B cell (primary cell): ENCODE results near the gene KLHL36. TPM values are rescaled to one million over a fixed set of nuclear protein-coding genes. Genes with fewer than 3 reads are reported as not detected.

Experiments
- ATAC-seq: fragments of 200-7000 bp; cut with Tn5 transposase; one replicate; pipeline ENCODE4 v1.10.0; 2021; ENCODE audit warnings: low read depth, mild to moderate bottlenecking, moderate number of reproducible peaks, moderate library complexity
- CTCF ChIA-PET: fragments of 350-600 bp; sonication (Branson Sonifier 250); formaldehyde crosslinking; loops from one replicate; lab custom pipeline; 2021; ENCODE audit warnings: antibody characterized with exemption, inconsistent platforms; lab: Charles Lee
- POLR2A ChIA-PET: fragments of 350-600 bp; sonication (Branson Sonifier 250); formaldehyde crosslinking; loops from one replicate; lab custom pipeline; 2021; ENCODE audit warnings: antibody characterized with exemption; lab: Charles Lee
- DNase-seq: peaks from one replicate; pipeline ENCODE4 v3.0.0; 2013
- H2AFZ ChIP-seq: 2 replicates; pipeline ENCODE4 v1.6.1; 2012; ENCODE audit warnings: mild to moderate bottlenecking, low read depth, low read length; ENCODE audit not compliant: insufficient read depth, poor library complexity, severe bottlenecking
- H3K27ac ChIP-seq, 2 donors: 1 replicate in 1 of 2; 2 replicates in 1 of 2; pipeline ENCODE4 v1.5.1; 2012 to 2013; ENCODE audit warnings: low read length in 2 of 2, mild to moderate bottlenecking in 2 of 2, moderate library complexity in 1 of 2
- H3K27me3 ChIP-seq, 4 experiments: fragments of 200-600 bp in 1 of 4; sonication (generic) in 1 of 4; replicated peaks in 1 of 4; 1 replicate in 2 of 4; 2 replicates in 2 of 4; pipeline versions ENCODE4 v1.6.1 to v1.7.0; 2013 to 2016; ENCODE audit warnings: low read length in 3 of 4, mild to moderate bottlenecking in 2 of 4, mixed read lengths in 1 of 4, moderate library complexity in 1 of 4; ENCODE audit not compliant: insufficient read depth in 4 of 4, control insufficient read depth in 3 of 4; ENCODE audit errors: control extremely low read depth in 1 of 4
- H3K36me3 ChIP-seq, 2 experiments: replicated peaks in 1 of 2; 1 replicate in 1 of 2; 2 replicates in 1 of 2; pipeline versions ENCODE4 v1.6.1 to v1.7.1; 2013; ENCODE audit warnings: low read length in 1 of 2; ENCODE audit not compliant: insufficient read depth in 2 of 2, control insufficient read depth in 1 of 2; ENCODE audit errors: control extremely low read depth in 1 of 2, extremely low read depth in 1 of 2
- H3K4me1 ChIP-seq, 2 donors: fragments of 200-600 bp in 1 of 2; sonication (generic) in 1 of 2; 1 replicate in 1 of 2; 2 replicates in 1 of 2; pipeline versions ENCODE4 v1.5.1 to v1.6.1; 2013 to 2017; ENCODE audit warnings: low read length in 2 of 2; ENCODE audit not compliant: control insufficient read depth in 2 of 2, insufficient read depth in 2 of 2
- H3K4me2 ChIP-seq: replicated peaks from 2 replicates; pipeline ENCODE3; 2012; ENCODE audit warnings: mild to moderate bottlenecking, low read depth, low read length; ENCODE audit not compliant: poor library complexity, severe bottlenecking
- H3K4me3 ChIP-seq, 5 experiments: fragments of 200-600 bp in 1 of 5; sonication (generic) in 1 of 5; 1 replicate in 3 of 5; 2 replicates in 2 of 5; pipeline versions ENCODE4 v1.5.1 to v1.7.0; 2011 to 2016; ENCODE audit warnings: low read length in 4 of 5, mild to moderate bottlenecking in 4 of 5, low read depth in 2 of 5, control low read depth in 1 of 5, moderate library complexity in 1 of 5; ENCODE audit not compliant: insufficient read depth in 1 of 5; ENCODE audit errors: control extremely low read depth in 1 of 5, extremely low read depth in 1 of 5
- H3K79me2 ChIP-seq: fragments of 200-600 bp; sonication (generic); one replicate; pipeline ENCODE4 v1.6.0; 2016; ENCODE audit warnings: low read length; ENCODE audit not compliant: control insufficient read depth, insufficient read depth
- H3K9ac ChIP-seq: fragments of 200-600 bp; sonication (generic); 2 replicates; pipeline ENCODE4 v1.6.1; 2017; ENCODE audit warnings: mild to moderate bottlenecking, low read length, moderate library complexity
- H3K9me3 ChIP-seq, 3 donors: one replicate each; pipeline versions ENCODE4 v1.6.1 to v1.7.1; 2013; ENCODE audit warnings: low read length in 2 of 3; ENCODE audit not compliant: control insufficient read depth in 2 of 3, insufficient read depth in 1 of 3; ENCODE audit errors: control extremely low read depth in 1 of 3
- H4K20me1 ChIP-seq: 2 replicates; pipeline ENCODE4 v1.6.0; 2012; ENCODE audit warnings: mild to moderate bottlenecking, low read length; ENCODE audit not compliant: insufficient read depth, control insufficient read depth, poor library complexity, severe bottlenecking
- H3K27ac Mint-ChIP-seq: one replicate; pipeline ENCODE4 v1.8.0; 2021; ENCODE audit warnings: mixed read lengths
- H3K27me3 Mint-ChIP-seq: one replicate; pipeline ENCODE4 v1.8.0; 2021; ENCODE audit warnings: mixed read lengths
- H3K4me1 Mint-ChIP-seq: one replicate; pipeline ENCODE4 v1.8.0; 2021; ENCODE audit warnings: mixed read lengths
- H3K4me3 Mint-ChIP-seq: one replicate; pipeline ENCODE4 v1.8.0; 2021; ENCODE audit warnings: mixed read lengths
- H3K9me3 Mint-ChIP-seq: one replicate; pipeline ENCODE4 v1.8.0; 2022; ENCODE audit warnings: mixed read lengths; ENCODE audit not compliant: insufficient read depth
- CTCF ChIP-seq: fragments of 200-600 bp; IDR thresholded peaks from one replicate; pipeline ENCODE4 v1.8.0; 2022; ENCODE audit warnings: antibody characterized with exemption, mild to moderate bottlenecking
- EZH2 ChIP-seq: IDR thresholded peaks from 2 replicates; pipeline ENCODE4 v1.6.1; 2012; ENCODE audit warnings: borderline replicate concordance, low read depth, mild to moderate bottlenecking, moderate library complexity, low read length; ENCODE audit not compliant: insufficient read depth, poor library complexity, severe bottlenecking
- WGBS: methylation state at CpG from one replicate; pipeline ENCODE4 v1.1.5; 2013; ENCODE audit warnings: missing lambda C conversion rate; ENCODE audit not compliant: insufficient coverage; 5-methylcytosine and 5-hydroxymethylcytosine counted together
- intact Hi-C: fragments of 100-400 bp; cut with micrococcal nuclease; formaldehyde crosslinking; loops from one replicate; pipeline ENCODE4 v1.10.0; 2022
- polyA plus RNA-seq: library from polyadenylated mRNA; depleted of rRNA; stranded (reverse); fragments of >200 nt; gene quantifications from 2 replicates; pipeline ENCODE4 v1.2.3, GENCODE V29; 2012
- total RNA-seq, 2 donors: library from RNA; stranded (reverse); fragments of 120-200 nt in 1 of 2; gene quantifications; 1 replicate in 1 of 2; 2 replicates in 1 of 2; pipeline versions ENCODE4 v1.2.3 to v1.2.4, GENCODE V29; 2013 to 2022

KLHL36 gene
- total and polyA plus RNA-seq, 2 donors (not counting 1 experiment from before 2014, with no cell fraction given): 90.3 to 135 TPM

- no peaks in the 10 kb centered on the region for H3K9me3 Mint-ChIP-seq
- Histone ChIP-seq H2AFZ (no peak overlapping the region), H3K4me2 (no peak overlapping the region), H3K27ac (no peak overlapping the region), H3K9me3 (peaks cover 0 to 3% (median 0%) of the 10 kb centered on the region in 3 donors), H3K79me2 (peaks cover 12% of the 10 kb centered on the region), H4K20me1 (no peaks in the 10 kb centered on the region), H3K9ac (no peak overlapping the region), H3K4me1 (peaks cover 35 to 51% of the 10 kb centered on the region in 2 donors), H3K36me3 (no peaks in the 10 kb centered on the region), H3K4me3 (no peak overlapping the region), H3K27me3 (no peaks in the 10 kb centered on the region)
- peaks cover 49% of the 10 kb centered on the region for H3K4me1 Mint-ChIP-seq
- ChIA-PET POLR2A (interaction anchor here (0.8 to 1.7 kb wide), 2 partner anchors 11 to 63 kb away, joined by 3 to 4 read pairs; partner anchors contain the start of gene KLHL36), CTCF (interaction anchor here (1.0 to 3.8 kb wide), 3 partner anchors 16 to 102 kb away, joined by 3 to 34 read pairs (median 7); no protein-coding TSS in a partner anchor)
- H3K4me3 Mint-ChIP-seq: no peak overlapping the region
- 79% methylated on average over 3 of the region's 4 CpGs for WGBS
- H3K27ac Mint-ChIP-seq: no peak overlapping the region
- ATAC-seq (no peak), DNase-seq (no peak)
- intact Hi-C loops: no loop called here
- no peaks in the 10 kb centered on the region for H3K27me3 Mint-ChIP-seq
- no peak for TF ChIP-seq CTCF
- no peak for TF ChIP-seq EZH2
These were observed 10.6 kb upstream of the KLHL36 start for GRCh38 chr16:84637709-84638108.

- Histone ChIP-seq H3K4me3 (no peak overlapping the region), H3K79me2 (peaks cover 17% of the 10 kb centered on the region), H3K27ac (no peak overlapping the region), H2AFZ (no peak overlapping the region), H3K36me3 (no peaks in the 10 kb centered on the region), H4K20me1 (no peaks in the 10 kb centered on the region), H3K27me3 (no peaks in the 10 kb centered on the region), H3K9ac (no peak overlapping the region), H3K4me1 (peaks cover 41 to 57% of the 10 kb centered on the region in 2 donors), H3K9me3 (peaks cover 0 to 3% (median 0%) of the 10 kb centered on the region in 3 donors), H3K4me2 (no peak overlapping the region)
- intact Hi-C loops: no loop called here
- H3K4me3 Mint-ChIP-seq: no peak overlapping the region
- CTCF ChIA-PET: interaction anchor here (0.7 to 3.8 kb wide), 4 partner anchors 16 to 132 kb away, joined by 3 to 34 read pairs (median 6); no protein-coding TSS in a partner anchor
- no peaks in the 10 kb centered on the region for H3K27me3 Mint-ChIP-seq
- H3K4me1 Mint-ChIP-seq: peaks cover 55% of the 10 kb centered on the region
- ATAC-seq (no peak), DNase-seq (no peak)
- TF ChIP-seq EZH2: no peak
- no peak for TF ChIP-seq CTCF
- WGBS: 100% methylated on average over 7 of the region's 8 CpGs
- H3K27ac Mint-ChIP-seq: no peak overlapping the region
- POLR2A ChIA-PET: interaction anchor here (0.8 to 1.7 kb wide), 2 partner anchors 10 to 62 kb away, joined by 3 to 4 read pairs; partner anchors contain the start of gene KLHL36
- H3K9me3 Mint-ChIP-seq: no peaks in the 10 kb centered on the region
These were observed 10.0 kb upstream of the KLHL36 start for GRCh38 chr16:84638231-84638806.
